HG02623 (cell line): Measurements from ENCODE around the gene APBB2.

Experiments
- ATAC-seq: cut with Tn5 transposase; IDR thresholded peaks from one replicate; pipeline ENCODE4 v1.9.1; 2021; ENCODE audit warnings: moderate library complexity; ENCODE audit not compliant: unreplicated experiment

APBB2 gene

GRCh38 chr4:41142376-41143310 lies 71.7 kb downstream of the APBB2 start:
- ATAC-seq: no peak

DNA sequence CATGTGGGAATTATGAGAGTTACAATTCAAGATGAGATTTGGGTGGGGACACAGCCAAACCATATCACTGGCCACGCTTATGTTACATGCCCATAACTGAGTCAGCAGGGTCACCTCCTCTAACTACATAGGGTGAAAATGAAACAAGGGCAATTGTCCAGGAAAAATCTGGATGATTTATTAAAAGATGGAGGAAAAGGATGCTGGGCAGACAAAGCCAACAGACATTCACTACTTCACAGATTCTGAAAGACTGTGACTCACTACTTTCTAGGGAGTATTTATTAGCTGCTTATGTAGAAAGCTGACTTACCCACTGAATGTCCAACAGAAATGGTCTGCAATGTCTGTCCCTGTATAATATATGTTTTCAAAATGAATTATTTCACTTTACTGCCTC lies 72.4 kb downstream of the APBB2 start:
- ATAC-seq: no peak

DNA sequence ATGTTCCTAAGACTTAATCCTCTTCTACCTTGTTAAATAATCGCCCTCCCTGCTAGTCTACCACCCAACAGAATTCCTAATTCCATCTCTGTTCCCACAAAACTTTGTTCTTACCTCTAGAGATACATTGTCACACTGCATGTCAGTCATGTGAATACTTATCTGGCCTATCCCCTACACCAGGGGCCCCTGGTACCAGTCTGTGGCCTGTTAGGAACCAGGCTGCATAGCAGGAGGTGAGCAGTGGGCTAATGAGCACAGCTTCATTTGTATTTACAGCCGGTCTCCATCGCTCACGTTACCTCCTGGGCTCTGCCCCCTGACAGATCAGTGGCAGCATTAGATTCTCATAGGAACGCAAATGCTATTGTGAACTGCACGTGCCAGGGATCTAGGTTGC lies 73.9 kb downstream of the APBB2 start:
- no peak for ATAC-seq

DNA sequence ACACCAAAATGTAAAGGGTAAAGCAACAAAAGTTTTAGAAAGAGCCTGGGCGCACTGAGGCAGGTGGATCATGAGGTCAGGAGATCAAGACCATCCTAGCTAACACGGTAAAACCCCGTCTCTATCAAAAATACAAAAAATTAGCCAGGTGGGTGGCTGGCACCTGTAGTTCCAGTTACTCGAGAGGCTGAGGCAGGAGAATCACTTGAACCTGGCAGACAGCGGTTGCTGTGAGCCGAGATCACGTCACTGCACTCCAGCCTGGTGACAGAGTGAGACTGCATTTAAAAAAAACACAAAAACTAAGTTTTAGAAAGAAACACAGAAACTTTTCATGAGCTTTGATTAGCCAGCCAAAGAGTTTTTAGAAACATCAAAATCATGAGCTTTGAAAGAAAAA lies 76.5 kb downstream of the APBB2 start:
- ATAC-seq: no peak

- no peak for ATAC-seq
These were observed 77.9 kb downstream of the APBB2 start for GRCh38 chr4:41136456-41136855.

GRCh38 chr4:41135801-41136200 lies 78.5 kb downstream of the APBB2 start:
- ATAC-seq: no peak

GRCh38 chr4:41134581-41134980 lies 79.8 kb downstream of the APBB2 start:
- ATAC-seq: no peak

DNA sequence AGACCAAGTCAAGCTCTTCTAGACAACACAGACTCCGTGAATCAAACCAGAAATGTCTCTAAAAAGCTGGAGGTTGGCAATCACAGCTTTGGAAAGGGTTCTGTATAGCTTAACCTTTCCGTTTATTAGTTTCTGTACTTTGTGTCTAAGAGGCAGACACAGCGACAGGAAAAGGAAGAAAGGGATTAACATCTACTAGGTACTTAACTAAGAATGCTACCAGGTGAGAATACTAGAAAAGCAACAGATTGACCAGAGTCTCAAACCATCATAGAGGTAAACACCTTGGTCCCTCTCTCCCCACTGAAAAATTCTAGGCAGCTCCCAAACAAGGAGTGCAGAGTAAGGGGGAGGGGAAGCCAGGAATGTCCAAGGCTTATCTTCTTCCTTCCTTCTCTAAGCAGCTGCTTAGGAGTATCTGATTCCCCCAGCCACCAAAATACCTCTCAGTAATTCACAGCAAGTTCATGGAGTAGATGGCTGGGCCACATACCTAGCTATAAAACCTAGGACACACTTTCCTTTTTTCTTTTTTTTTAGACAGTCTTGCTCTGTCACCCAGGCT lies 80.8 kb downstream of the APBB2 start:
- ATAC-seq: no peak

GRCh38 chr4:41132055-41132683 lies 82.2 kb downstream of the APBB2 start:
- ATAC-seq: no peak

DNA sequence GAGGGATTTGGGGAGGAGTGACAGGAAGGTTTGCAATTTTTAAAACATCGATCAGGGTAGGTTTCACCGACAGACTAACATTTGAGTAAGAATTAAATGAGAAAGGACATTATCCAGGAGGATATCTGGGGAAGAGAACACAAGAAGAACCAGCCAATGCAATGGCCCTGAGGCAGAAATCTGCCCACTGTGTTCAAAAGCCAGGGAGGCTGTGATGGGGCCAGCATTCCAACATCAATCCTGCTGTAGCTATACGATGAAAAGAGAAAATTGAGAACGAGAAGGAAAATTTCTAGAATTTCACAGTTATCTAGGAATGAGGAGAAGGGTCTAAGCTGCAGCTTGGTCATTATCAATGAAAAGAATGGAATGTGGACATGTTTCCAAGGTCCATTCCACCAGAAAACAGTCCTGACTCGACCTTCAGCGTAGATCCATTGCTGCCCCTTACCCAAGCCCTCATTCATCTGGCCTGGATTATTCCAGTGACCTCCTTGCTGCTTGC lies 84.4 kb downstream of the APBB2 start:
- ATAC-seq: no peak

DNA sequence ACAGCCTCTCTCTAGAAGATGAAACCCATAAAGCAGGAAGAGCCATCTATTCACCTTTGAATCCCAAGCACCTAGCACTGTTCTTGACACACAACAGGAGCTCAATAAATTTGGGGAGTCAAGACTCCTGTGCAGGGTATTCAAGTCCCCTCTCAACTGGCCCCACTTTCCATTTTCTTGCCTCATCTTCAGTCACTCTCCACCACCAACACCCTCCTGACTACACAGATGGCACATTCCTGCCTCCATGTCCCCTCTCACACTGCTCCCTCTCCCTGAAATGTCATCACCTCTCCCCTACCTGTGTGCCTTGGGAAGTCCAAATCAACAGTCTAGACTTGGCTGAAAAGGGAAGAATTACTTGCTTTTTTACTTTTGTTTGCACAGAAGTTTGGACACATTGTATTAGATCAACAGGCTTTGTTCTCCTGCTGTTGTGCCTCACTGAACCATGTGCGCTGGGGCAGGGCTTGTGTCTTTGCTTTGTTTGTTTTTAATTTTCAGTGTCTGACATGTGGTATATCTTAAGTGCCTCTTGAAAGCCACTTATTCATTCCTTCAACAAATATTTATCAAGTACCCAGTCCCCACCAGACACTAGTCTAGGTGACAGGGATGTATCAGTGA lies 85.1 kb downstream of the APBB2 start:
- ATAC-seq: no peak

DNA sequence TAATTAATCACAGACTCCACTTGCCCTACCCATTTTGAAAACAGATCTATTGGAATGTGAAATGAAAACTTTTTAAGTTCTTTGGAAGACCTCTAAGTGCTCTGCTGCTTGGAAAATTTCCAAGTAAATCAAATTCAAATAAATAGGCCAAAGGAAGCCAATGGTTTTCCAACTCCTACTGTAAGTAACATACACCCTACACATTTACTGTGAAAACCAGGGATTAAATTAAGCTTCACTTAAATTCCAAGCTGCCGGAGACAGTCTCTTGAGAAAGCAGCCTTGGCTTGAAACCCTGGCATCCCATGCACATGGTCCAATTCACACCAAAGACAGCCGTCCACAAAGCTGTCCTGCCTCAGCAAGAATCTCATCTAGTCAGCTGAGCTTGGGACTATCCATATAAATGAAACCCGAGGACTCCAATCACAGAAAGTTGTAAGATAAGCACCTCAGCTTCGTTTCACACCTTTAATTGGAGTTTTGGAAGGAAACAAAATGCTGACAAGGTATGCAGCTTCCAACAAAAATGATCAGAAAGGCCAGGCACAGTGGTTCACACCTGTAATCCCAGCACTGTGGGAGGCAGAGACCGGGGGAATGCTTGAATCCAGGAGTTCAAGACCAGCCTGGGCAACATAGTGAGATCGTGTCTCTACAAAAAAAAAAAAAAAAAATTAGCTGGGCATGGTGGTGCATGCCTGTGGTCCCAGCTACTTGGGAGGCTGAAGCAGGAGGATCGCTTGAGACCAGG lies 88.6 kb downstream of the APBB2 start:
- ATAC-seq: no peak

DNA sequence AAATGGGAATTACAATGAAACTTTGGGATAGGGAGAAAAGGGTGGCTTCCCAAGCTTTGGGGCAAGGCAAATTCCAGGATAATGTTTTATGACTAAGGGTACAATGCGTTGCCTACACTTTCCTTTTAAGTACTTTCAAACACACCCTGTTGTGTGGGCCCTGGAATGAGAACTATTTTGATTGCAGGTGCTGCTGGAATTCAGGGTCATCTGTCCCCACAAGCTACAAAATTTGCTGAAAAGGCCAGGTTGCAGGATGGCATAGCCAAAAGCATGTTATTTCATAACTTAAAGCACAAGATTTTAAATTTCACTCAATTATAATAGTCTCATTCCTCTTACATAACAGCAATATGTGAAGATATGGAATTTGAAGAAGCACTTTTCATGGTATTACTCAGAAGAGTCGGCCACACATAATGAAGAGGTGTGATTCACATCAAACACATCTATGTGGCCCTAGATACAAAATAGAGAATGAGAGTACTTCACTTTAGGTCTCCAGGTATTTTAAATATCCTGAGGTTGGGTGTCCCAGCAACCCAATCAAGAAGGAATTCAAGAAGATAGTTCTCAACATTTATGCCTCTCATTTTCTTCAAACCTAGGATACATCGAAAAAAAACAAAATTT lies 89.3 kb downstream of the APBB2 start:
- ATAC-seq: no peak

GRCh38 chr4:41122775-41123174 lies 91.6 kb downstream of the APBB2 start:
- no peak for ATAC-seq

DNA sequence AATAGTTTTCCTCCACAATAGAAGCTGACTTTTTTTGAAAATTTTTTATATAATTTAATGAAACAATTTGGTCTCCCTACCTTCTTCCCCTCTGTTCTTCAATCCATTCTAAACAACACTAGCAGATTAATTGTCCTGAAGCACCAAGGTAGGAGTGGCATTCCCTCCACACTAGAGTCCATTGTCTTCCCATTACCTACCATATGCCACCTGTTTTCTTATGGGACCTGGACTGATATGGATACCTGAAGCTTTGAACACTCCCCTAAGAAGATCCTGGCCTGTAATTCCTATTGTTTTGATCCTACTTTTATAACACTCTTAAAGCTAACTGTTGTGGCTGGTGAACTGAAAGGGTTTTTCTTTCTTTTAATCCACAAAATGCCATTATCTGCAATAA lies 92.0 kb downstream of the APBB2 start:
- no peak for ATAC-seq

DNA sequence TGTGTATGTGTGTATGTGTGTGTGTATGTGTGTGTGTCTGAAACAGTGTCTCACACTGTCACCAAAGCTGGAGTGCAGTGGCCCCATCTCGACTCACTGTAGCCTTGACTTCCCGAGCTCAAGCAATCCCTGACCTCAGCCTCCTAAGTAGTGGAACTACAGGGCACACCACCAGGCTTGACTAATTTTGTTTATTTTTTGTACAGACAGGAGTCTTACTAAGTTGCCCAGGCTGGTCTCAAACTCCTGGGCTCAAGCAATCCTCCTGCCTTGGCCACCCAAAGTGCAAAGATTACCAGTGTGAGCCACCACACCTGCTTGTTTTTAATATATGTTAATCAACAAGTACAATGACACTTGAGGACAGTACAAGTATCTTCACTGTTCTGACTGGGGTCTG lies 92.4 kb downstream of the APBB2 start:
- no peak for ATAC-seq

DNA sequence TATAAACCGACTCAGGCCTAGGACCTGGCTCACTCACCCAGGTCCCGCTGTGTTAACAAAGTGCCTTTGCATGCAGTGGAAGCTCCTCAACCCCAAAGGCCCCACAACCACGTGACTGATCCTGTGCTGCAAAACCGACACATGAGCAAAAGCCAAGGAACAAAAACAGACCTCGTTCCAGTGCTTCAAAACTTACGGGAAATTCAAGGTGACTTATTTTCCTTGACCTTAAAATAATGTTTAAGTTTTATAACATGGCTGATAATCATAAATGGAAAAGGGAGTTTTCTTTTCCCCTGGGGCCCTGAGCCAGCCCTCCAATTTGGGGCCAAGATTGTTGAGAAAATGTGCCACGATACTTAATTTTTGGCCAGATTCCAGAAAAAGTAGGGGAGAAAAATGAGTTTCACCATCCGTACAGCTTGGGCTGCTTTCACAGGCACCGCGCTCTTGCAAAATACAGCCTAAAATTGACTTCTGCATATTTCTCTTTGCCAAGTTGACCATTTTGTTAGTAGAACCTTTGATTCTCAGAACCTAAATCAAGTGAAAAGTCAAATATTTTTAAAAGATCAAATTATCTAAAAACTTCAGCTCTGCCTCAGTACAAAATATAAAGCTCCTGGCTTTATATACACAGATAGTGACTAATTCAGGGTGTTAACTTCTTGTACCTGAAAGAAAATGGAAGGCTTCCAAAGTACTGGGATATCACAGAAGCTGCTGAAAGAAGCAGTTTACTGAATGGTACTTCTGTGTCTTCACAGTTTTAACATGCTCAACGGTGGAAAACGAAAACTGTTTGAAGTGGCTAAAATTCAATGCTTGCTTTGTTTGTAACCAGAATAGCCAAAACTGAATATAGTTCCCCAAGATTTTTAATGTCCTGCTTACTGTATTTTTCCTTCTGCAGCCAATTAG lies 93.8 kb downstream of the APBB2 start:
- no peak for ATAC-seq

DNA sequence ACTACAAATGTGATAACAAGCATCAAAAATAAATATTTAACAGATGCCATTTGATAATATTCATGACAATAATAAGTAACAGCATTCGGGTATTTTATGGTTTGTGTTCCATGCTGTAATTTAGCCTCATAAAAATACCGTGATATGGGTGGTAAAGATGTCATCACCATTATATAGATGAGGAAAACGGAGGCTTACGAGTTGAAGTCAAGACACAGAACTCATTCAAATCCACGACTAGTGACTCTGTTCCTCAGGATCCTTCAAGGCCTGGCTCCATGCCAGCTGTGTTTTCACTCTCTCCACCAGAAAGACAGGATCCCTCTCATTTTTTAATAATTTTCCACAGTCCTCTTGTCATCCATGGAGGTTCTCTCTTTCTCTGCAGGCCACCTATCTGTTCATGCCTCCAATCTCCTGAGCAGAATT lies 94.5 kb downstream of the APBB2 start:
- ATAC-seq: no peak

DNA sequence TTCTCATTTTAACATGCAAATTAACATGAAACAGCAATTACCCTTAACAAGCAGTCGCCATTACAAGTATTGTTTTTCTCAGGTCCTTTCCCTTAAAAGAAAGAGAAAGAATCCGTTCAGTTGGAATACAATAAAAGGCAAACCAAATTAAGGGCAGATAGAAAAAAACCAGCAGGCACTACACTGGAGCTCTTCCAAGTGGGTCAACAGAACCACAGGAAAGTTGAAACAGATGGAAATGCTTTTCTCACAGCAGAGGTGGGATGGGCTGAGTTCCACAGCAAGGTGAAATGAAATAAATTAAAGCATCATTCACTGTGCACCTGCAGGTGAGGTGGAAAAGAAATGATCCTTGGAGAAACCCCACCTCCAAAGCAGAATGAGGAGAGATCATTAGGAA lies 102.6 kb downstream of the APBB2 start:
- no peak for ATAC-seq
